ENCODE results near the gene TAF11L9.
"Not testable (repeated sequence)": the region's sequence is repeated elsewhere in the genome, so short reads cannot be mapped to it uniquely, and the experiment has no call there.

Gene TAF11L9

GRCh38 chr5:17604951-17605350 lies 10.8 kb upstream of the TAF11L9 start:
- TF ChIP-seq, protein P1, sequence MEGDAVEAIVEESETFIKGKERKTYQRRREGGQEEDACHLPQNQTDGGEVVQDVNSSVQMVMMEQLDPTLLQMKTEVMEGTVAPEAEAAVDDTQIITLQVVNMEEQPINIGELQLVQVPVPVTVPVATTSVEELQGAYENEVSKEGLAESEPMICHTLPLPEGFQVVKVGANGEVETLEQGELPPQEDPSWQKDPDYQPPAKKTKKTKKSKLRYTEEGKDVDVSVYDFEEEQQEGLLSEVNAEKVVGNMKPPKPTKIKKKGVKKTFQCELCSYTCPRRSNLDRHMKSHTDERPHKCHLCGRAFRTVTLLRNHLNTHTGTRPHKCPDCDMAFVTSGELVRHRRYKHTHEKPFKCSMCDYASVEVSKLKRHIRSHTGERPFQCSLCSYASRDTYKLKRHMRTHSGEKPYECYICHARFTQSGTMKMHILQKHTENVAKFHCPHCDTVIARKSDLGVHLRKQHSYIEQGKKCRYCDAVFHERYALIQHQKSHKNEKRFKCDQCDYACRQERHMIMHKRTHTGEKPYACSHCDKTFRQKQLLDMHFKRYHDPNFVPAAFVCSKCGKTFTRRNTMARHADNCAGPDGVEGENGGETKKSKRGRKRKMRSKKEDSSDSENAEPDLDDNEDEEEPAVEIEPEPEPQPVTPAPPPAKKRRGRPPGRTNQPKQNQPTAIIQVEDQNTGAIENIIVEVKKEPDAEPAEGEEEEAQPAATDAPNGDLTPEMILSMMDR (IDR thresholded peaks at IDR 0.05; ENCODE audit: extremely low read depth, missing control alignments) = no peak
- DNase-seq (ENCODE audit: low spot score) = no peak

- not testable (repeated sequence) for DNase-seq (ENCODE audit: low spot score)
These were observed 9.7 kb upstream of the TAF11L9 start, which contains the start of gene TAF11L11 for GRCh38 chr5:17603880-17604279. Gene TAF11L11 (plus strand): TSS chr5:17604183.

GRCh38 chr5:17597728-17598127 lies 3.5 kb upstream of the TAF11L9 start, which contains the start of gene TAF11L10:
Gene TAF11L10 (minus strand): TSS chr5:17597828.
- not testable (repeated sequence) for DNase-seq (ENCODE audit: low spot score)

GRCh38 chr5:17590860-17591259 lies 3.3 kb downstream of the TAF11L9 start, which contains the start of gene TAF11L8:
Gene TAF11L8 (minus strand): TSS chr5:17590960.
- not testable (repeated sequence) for DNase-seq (ENCODE audit: low spot score)

DNA sequence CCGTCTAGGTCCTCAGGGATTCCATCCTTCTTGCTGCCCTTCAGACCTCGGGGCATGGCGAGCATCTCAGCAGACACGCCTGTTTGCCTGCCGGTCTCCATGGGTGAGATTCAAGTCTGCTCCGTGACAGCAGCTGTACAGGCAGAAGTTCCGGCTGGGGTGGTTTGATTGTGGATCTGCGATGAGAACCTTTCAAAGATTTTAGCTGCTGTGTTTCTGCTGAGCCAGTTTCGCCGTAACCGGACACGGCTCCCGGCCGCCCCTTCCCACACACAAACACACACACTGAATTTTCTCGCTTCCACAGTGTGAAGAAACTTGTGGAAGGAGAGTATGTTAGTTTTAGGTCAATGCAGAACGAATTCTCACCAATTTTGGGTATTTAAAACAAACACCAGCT lies 8.5 kb downstream of the TAF11L9 start, which contains the start of gene TAF11L7:
Gene TAF11L7 (minus strand): TSS at position 101 of the 400 bp plus-strand sequence.
- DNase-seq (ENCODE audit: low spot score) = not testable (repeated sequence)
